Measurements from ENCODE around the gene FALEC. TPM values are rescaled to one million over a fixed set of nuclear protein-coding genes. Genes with fewer than 3 reads are reported as not detected.

FALEC gene
- total RNA-seq, 1 experiment from 2014 or later = 0.59 TPM

DNA sequence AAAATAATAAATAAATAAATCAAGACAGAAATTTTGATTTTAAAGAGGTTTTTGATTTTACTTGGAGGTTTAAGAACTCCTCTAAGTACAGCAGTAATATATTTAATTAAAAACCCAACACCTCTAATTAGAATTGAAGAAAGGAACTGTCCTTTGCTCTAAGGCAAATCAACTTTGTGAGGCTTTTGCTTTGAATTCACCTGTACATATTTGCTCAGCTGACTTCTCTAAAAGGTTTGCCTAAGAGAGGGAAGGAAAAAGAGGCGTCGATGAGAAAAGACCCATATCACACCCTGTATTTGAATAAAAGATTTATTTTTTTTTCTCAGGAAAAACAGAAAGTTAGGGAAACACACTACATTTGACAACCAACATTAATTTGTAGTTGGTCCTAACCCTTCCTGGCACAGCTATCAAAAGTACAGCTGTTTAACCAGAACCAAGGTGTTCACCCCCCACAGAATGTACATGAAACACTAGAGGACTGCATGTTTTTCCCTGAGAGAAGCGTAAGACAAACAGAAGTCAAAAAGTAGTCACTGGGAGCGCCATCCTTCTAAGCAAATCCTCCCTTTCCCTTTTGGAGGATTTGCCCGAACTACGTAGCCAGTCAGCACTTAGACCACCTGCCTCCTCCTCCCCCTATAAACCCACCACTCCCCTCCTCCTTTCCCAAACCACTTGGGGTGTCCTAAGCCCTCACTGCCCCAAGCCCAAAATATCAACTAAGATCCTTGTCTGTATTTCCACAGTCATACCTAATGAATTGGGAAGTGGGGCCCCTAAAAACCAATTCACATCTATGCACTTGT lies 58.9 kb downstream of the FALEC start:
- POLR2A ChIA-PET = interaction anchor here (6.2 kb wide), 1 partner anchor 11 kb away, joined by 152 read pairs; no protein-coding TSS in a partner anchor
- intact Hi-C loops (cut with micrococcal nuclease; ENCODE audit: unreplicated experiment) = no loop called here

DNA sequence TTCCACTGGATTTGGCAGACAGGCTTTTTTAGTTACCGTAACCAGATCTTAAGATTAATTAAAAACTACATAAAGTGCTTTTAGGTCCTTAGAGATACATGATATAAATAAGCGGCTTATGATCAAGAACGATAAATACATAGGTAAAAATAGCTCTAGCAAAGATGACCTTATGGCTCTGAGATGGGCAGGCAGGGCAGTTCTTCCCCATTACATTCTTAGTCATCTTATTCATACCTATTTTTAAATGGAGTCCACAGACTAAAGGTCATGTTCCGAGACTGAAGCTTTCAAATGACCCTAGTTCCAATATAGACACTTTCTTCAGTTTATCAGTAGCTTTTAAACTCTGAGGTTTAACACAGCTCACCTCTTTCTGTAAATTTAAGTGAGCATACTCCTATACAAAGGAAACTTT lies 59.5 kb downstream of the FALEC start:
- ChIA-PET POLR2A (interaction anchor here (6.2 kb wide), 1 partner anchor 12 kb away, joined by 152 read pairs; no protein-coding TSS in a partner anchor), CTCF (interaction anchor here (1.1 kb wide), 1 partner anchor 14 kb away, joined by 3 read pairs; no protein-coding TSS in a partner anchor)
- Histone ChIP-seq H3K9me3 (no peaks in the 10 kb centered on the region), H3K36me3 (ENCODE audit: control insufficient read depth, insufficient read depth, low read length) (peaks cover 3% of the 10 kb centered on the region), H3K4me1 (peaks cover 43% of the 10 kb centered on the region), H3K27me3 (replicated peaks; ENCODE audit: control insufficient read depth, insufficient read depth, low read length) (no peaks in the 10 kb centered on the region), H3K4me3 (ENCODE audit: low read depth, low read length) (no peak overlapping the region)
- Mint-ChIP-seq H3K36me3 (ENCODE audit: insufficient read depth, unreplicated experiment) (peaks cover 96% of the 10 kb centered on the region), H3K27me3 (ENCODE audit: insufficient read depth, unreplicated experiment) (no peaks in the 10 kb centered on the region), H3K4me3 (ENCODE audit: unreplicated experiment) (peak overlapping the region; percentile 100), H3K27ac (ENCODE audit: unreplicated experiment) (peak overlapping the region; percentile 98), H3K9me3 (ENCODE audit: unreplicated experiment) (no peaks in the 10 kb centered on the region), H3K4me1 (ENCODE audit: low read depth, unreplicated experiment) (peaks cover 31% of the 10 kb centered on the region)
- DNase-seq = no peak
- no TSS peak for BruUV-seq (replicated peaks)
- intact Hi-C loops (cut with micrococcal nuclease; ENCODE audit: unreplicated experiment) = no loop called here
- TF ChIP-seq, protein P1, sequence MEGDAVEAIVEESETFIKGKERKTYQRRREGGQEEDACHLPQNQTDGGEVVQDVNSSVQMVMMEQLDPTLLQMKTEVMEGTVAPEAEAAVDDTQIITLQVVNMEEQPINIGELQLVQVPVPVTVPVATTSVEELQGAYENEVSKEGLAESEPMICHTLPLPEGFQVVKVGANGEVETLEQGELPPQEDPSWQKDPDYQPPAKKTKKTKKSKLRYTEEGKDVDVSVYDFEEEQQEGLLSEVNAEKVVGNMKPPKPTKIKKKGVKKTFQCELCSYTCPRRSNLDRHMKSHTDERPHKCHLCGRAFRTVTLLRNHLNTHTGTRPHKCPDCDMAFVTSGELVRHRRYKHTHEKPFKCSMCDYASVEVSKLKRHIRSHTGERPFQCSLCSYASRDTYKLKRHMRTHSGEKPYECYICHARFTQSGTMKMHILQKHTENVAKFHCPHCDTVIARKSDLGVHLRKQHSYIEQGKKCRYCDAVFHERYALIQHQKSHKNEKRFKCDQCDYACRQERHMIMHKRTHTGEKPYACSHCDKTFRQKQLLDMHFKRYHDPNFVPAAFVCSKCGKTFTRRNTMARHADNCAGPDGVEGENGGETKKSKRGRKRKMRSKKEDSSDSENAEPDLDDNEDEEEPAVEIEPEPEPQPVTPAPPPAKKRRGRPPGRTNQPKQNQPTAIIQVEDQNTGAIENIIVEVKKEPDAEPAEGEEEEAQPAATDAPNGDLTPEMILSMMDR (IDR thresholded peaks at IDR 0.05; ENCODE audit: insufficient read depth in 1 of 2, low read depth in 1 of 2, low read length in 1 of 2, severe bottlenecking in 1 of 2, unreplicated experiment in 1 of 2) = no peak

More for the DNA sequence above, 58.9 kb downstream of the FALEC start:
- CTCF ChIA-PET = interaction anchor here (0.7 to 0.8 kb wide), 2 partner anchors 13 to 47 kb away, joined by 3 to 4 read pairs; no protein-coding TSS in a partner anchor
- Mint-ChIP-seq H3K9me3 (ENCODE audit: unreplicated experiment) (no peaks in the 10 kb centered on the region), H3K4me3 (ENCODE audit: unreplicated experiment) (peak overlapping the region; percentile 100), H3K27ac (ENCODE audit: unreplicated experiment) (no peak overlapping the region), H3K4me1 (ENCODE audit: low read depth, unreplicated experiment) (peaks cover 37% of the 10 kb centered on the region), H3K27me3 (ENCODE audit: insufficient read depth, unreplicated experiment) (no peaks in the 10 kb centered on the region), H3K36me3 (ENCODE audit: insufficient read depth, unreplicated experiment) (peaks cover 100% of the 10 kb centered on the region)
- DNase-seq = no peak
- no TSS peak for BruUV-seq (replicated peaks)
- H3K9me3 ChIP-seq = no peaks in the 10 kb centered on the region
- H3K36me3 ChIP-seq (ENCODE audit: control insufficient read depth, insufficient read depth, low read length) = peaks cover 3% of the 10 kb centered on the region
- peaks cover 46% of the 10 kb centered on the region for H3K4me1 ChIP-seq
- TF ChIP-seq, protein P1 (IDR thresholded peaks at IDR 0.05; ENCODE audit: insufficient read depth in 1 of 2, low read depth in 1 of 2, low read length in 1 of 2, severe bottlenecking in 1 of 2, unreplicated experiment in 1 of 2) = no peak
- no peak overlapping the region for H3K4me3 ChIP-seq (ENCODE audit: low read depth, low read length)
- H3K27me3 ChIP-seq (replicated peaks; ENCODE audit: control insufficient read depth, insufficient read depth, low read length) = no peaks in the 10 kb centered on the region

DNA sequence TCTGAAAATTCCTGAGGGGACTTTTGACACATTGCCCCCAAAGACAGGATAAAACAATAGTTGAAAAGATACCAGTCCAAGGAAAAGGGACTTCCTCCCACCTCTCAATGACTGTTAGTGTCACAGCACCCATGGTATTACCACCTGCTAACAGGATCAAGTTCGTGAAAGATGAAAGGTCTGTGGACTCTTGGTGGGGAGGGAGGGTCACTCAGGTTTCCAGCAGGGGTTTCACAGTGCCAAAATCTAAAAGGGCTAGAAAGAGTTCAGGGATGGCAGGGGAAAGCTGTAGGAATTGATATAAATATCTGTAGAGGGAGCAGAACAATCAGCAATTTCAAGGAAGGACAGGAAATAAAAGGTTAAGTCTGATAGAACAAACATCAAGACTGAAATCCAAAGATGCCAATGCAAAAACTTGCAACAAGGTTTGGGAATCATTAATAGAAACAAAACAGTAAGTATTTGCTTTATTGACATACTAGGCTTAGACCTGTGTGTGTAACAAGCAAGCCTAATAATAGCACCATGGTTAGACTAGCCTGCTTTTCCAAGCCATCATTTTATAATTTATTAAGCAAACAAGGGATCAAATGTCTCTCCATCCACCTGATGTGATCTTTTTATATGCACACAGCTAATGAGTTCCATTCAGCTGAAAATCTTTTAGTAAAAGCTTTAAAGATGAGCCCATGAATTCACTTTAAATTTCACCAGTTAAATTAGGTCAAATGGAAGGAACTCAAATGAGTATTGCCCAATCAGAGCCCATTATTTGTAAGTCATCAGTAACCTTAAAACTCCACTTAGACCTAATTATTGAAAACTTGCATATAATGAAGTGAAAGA lies 60.2 kb downstream of the FALEC start:
- ChIA-PET POLR2A (interaction anchor here (6.2 kb wide), 1 partner anchor 12 kb away, joined by 152 read pairs; no protein-coding TSS in a partner anchor), CTCF (interaction anchor here (1.1 kb wide), 1 partner anchor 14 kb away, joined by 3 read pairs; no protein-coding TSS in a partner anchor)
- BruUV-seq (replicated peaks) = no TSS peak
- Histone ChIP-seq H3K4me1 (peaks cover 45% of the 10 kb centered on the region), H3K4me3 (ENCODE audit: low read depth, low read length) (peak overlapping the region; percentile 8), H3K27me3 (replicated peaks; ENCODE audit: control insufficient read depth, insufficient read depth, low read length) (no peaks in the 10 kb centered on the region), H3K36me3 (ENCODE audit: control insufficient read depth, insufficient read depth, low read length) (peaks cover 3% of the 10 kb centered on the region), H3K9me3 (no peaks in the 10 kb centered on the region)
- TF ChIP-seq, protein P1 (IDR thresholded peaks at IDR 0.05; ENCODE audit: insufficient read depth in 1 of 2, low read depth in 1 of 2, low read length in 1 of 2, severe bottlenecking in 1 of 2, unreplicated experiment in 1 of 2) = no peak
- H3K4me1 Mint-ChIP-seq (ENCODE audit: low read depth, unreplicated experiment) = peaks cover 32% of the 10 kb centered on the region
- intact Hi-C loops (cut with micrococcal nuclease; ENCODE audit: unreplicated experiment) = no loop called here
- H3K27ac Mint-ChIP-seq (ENCODE audit: unreplicated experiment) = peak overlapping the region; percentile 98
- peaks cover 89% of the 10 kb centered on the region for H3K36me3 Mint-ChIP-seq (ENCODE audit: insufficient read depth, unreplicated experiment)
- no peaks in the 10 kb centered on the region for H3K27me3 Mint-ChIP-seq (ENCODE audit: insufficient read depth, unreplicated experiment)
- H3K4me3 Mint-ChIP-seq (ENCODE audit: unreplicated experiment) = peak overlapping the region; percentile 100
- H3K9me3 Mint-ChIP-seq (ENCODE audit: unreplicated experiment) = no peaks in the 10 kb centered on the region
- DNase-seq = no peak

All from Caco-2 (cell line).